Stimulated activated CD4-positive, alpha-beta T cell treated with anti-CD3 and anti-CD28 coated beads, TNF-alpha, amount 100 ng/mL, for 48 hours (primary cell): ENCODE results near the gene LRRC4C.
"Not testable (repeated sequence)": the region's sequence is repeated elsewhere in the genome, so short reads cannot be mapped to it uniquely, and the experiment has no call there.

ENCODE experiments used
- DNase-seq, 3 donors: peaks; one replicate each; pipeline ENCODE4 v3.0.0-alpha.2; 2020; ENCODE audit warnings: low read depth in 3 of 3

LRRC4C gene

DNA sequence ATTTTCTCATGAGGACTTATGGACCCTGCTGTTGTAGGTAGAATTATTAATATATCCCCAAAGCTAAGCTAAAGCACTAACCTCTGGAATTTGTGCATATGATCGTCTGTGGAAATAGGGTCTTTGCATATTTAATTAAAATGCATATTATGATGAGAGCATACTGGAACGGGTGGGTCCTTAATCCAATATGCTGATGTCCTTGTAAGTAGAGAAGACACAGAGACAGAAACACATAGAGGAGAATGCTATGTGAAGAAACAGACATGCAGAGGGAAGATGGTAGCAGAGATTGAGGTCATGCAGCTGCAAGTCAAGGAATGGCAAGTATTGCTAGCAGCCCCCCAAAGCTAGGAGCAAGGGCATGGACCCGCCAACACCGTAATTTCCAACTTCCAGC, 439.2 kb downstream of the LRRC4C start:
- DNase-seq, result no peak

DNA sequence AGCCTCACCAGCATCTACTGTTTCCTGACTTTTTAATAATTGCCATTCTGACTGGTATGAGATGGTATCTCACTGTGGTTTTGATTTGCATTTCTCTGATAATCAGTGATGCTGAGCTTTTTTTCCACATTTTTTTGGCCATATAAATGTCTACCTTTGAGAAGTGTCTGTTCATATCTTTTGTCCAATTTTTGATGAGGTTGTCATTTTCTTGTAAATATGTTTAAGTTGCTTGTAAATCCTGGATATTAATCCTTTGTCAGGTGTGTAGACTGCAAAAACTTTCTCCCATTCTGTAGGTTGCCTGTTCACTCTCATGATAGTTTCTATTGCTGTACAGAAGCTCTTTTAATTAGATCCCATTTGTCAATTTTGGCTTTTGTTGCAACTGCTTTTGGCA, 439.8 kb downstream of the LRRC4C start:
- DNase-seq, result not testable (repeated sequence)

DNA sequence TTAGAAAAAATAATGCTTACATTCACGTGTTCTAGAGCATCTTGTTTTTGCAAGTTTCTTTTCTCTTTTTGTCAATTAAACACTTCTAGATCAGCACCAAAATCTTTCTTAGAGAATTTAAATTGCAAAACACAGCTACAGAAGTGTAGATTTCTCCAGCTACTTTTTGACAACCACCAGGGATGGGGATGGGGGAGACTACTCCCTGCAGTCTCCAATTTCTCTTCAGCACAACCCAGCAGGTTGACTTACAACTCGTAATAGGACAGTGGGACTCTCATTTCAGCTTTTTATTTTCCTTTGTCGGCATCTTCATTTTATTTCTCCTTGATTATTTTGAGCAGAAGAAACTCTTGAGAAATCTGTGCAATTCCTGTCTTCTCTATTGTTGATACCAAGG, 441.2 kb downstream of the LRRC4C start:
- no peak for DNase-seq

DNA sequence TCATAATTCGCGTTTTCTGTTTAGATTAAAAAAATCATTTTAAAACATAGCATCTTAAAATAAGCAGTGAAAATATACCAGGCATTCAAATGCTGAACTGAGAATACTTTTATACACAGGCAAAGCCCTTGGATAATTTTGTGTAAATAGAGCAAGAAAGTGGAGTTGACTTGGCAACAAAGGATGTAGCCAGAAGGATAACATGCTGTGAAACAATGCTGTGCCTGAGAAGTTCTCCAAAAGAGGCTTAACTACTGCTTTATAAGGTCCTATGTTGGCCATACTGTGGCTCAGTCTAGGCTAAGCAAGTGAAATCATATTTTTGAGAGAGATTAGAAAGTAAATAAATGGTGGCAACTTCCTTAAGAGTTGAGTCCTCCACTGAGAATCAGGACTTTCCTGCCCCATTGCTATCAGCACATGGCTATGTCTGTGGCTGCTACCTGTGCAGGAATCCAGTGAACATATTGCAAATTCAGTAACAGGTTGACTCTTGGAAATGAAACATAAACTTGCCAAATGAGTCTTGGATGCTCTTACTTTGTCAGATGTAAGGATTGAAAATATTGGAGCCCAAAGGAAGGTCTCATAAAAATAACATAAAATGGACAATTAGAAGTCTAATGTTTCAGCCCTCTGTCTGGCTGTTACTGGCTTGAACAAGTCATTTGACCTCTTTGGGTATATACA, 448.9 kb downstream of the LRRC4C start:
- DNase-seq, result no peak

DNA sequence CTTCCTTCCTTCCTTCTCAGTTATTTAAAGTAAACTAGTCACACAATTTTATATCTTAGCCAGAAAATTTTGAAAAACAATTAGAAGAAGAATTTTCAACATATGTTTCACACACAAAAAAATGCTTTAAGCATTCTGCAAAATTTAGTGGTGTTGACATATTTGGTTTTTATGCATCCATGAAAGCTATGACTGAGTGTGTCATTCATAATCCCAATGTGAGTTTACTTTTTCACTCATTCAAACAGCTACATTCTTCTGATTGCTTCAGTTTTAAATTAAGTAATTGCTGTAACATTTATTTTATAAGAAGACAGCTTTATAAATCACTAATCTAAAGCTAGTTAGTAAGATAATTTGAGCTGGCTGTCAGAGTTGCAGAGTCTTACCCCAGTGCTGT, 453.5 kb downstream of the LRRC4C start:
- no peak for DNase-seq

DNA sequence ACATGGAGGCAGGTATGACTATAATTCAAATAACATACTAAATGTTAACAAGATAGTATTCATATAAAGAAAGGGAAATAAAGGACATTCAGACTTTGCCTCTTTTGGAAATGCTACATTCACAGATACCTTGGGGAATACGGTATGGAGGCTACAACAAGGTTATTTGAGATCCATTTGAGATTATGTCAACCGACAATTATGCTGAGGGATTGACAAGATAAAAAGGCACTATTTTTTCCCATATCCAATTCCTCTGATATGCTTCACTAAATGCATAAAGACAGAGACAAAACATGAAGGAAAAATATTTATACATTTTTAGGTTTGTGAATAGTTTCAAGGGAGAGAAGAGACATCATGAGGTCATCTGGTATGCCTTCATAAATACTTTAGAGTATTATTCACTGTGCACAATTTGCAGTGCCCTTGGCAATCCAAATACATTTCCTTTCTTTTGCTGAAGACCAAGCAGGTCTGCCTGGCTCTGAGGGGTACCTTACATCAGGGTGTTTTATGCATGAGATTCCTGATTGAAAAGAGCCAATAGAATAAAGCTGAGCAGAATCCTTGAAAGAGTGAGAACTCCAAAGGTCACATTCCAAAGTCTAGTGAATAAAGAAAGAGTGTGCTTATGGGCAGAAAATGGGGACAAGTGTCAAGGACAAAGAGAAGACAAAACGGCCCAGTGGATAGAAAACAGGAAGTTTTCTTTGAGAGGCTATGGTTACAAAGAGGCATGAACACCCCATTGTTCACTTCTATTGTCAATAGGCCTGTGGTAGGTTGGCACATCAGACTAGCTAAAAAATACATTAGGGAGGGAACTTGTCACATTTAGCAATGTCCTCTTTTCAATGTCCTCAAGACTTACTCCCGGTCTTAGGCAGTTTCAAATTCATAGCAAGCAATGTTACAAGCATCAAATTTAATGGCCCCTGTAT, 455.8 kb downstream of the LRRC4C start:
- DNase-seq, result no peak

DNA sequence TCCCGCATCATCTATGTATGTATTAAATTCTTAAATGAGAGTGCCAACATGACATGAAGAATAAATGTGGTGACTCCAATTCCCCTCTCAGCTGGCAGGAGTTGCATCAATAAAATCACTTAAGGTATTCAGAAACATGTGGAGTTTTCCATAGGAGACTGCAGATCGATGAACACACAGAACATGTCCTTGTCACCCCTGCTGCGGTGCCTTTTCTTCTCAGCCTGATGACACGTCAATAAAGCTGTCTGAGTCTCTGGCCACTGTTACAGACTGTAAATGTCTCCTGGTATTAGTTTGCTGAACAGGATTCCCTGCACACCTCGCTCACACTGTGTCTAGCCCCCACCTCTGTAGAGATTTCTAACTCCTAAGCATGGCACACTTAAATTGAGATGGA, 460.5 kb downstream of the LRRC4C start:
- no peak for DNase-seq

DNA sequence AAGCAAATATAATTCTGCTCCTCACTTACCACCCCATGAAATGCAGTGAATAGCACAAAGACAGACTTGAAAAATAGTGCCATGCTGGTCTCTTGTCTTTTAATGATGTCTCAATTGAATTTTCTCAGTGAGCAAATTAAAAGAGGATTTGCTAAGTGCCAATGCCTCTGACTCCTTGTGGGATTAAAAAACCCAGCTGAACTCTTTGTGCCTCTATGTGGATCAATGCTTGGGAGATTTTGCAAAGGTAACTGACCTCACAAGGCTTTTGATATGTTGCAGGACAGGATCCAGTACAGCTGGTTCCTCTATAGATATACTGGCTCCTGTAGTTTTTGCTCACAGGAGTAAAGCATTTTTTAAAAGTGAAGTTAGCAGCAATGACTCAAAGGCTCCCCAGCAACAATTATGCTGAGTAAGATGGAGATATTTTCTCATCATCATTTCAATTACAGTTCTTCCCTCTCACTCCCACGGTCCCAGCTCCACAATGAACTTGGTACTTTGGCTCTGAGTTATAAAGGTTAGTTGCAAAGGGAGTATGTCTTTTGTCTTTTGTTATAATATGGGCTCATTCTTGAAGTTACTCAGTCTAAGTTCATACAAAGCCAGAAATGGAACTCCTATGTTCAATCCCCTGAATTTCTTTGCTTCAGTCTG, 471.5 kb downstream of the LRRC4C start:
- DNase-seq, result no peak

DNA sequence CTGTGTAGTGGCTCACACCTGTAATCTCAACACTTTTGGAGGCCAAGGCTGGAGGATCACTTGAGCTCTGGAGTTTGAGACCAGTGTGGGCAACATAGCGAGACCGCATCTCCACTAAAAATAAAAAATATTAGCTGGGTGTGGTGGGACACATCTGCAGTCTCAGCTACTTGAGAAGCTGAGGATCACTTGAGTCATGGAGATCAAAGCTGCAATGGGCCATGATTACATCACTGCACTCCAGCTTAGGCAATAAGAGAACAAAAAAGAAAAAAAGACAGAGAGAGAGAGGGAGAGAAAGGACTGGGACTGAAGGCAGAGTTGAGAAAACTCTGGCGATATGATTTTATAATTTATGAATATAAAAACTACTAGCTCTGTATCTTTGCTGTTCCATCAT, 473.1 kb downstream of the LRRC4C start:
- DNase-seq, result no peak

DNA sequence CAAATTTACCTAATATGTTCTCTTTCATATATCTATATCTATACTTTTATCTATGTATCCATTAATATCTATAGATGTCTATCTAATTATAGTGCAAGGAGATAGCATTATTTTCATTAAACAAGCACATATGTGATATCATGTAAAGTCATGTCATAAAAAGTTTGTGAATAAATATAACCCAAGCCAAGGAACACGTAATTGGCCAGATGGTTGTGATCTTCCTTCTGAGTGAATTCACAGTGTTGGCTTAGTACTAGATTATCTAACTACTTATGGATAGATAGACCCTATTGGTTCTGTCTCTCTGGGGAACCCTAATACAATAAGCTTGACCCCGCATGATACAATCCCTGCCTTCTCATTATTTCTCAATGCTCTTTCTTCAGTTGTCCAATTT, 484.4 kb downstream of the LRRC4C start:
- no peak for DNase-seq

DNA sequence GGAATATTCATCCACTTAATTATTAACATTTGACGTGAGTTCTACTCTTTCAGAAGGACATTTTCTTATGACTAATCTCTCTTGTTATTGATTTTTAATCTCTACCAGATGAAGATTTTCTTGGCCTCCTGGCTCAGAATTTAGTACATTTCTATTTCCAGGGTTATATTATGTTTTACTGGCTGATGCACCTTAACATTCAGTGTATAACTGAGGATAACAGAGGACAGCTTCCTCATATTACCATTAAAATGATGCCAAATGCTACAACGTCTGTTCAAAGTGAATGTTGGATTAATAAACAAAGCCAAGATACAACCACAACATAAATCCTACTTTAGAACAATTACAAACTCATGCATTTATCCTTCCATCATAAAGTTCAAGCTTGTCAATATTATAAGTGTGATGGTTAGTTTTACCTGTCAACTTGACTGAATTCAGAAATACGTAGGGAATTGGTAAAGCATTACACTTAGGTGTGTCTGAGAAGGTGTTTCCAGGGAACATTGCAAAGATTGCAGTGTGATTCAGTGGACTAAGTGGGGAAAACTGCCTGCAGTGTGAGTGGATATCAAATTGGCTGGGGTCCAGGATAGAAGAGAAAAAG, 485.2 kb downstream of the LRRC4C start:
- DNase-seq, result no peak

DNA sequence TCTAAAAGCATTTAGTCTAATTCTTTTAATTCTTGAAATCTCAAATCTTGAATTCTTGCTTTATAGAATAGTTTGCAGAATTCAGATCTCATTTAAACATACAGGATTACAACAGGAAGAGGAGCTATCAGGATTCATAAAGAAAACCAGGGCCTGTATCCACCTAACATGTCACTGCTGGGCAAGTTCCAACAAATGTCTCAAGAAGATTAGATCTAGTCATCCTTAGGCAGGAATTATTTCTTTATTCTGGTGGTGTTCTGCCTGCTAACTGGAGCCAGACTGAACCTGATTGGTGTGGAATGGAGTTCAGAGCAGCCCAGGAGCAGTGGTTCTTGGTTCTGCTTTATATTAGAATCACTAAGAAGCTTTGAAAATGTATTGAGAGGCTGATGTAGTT, 500.7 kb downstream of the LRRC4C start:
- DNase-seq, result no peak

DNA sequence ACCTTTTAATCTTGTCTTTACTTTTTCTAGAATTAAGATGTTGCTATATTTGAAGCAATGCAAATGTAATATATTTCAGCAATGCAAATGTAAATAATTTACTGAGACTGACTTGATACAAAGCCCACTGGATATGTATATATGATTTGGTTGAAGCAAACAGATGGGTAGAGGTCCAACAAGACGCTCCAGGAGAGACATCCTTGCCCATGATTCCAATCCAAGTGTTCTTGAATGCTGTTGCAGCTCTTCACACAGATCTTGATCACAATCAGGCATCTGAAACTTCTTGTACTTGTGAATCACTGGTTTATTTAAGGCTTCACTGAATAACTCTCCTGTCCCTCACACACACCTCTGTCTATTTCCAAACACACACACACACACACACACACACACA, 507.0 kb downstream of the LRRC4C start:
- DNase-seq, result no peak

DNA sequence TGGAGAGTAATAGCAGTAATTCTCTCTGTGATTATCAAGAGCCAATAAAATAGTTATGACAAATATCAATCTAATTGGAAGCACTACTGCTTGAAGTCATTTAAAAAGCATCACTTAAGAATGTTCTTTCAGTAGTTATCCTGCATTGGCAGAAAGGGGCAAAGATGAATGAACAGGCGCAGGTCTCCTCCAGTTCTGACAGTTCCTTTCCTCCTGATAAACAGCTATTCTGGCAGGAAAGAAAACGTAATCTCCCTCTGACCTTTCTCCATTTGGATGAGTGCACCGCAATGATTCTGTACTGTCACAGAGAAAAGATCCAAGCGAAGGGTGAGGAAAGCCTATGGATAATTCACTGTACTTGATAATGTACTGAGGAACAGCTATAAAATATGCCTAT, 521.5 kb downstream of the LRRC4C start:
- no peak for DNase-seq

DNA sequence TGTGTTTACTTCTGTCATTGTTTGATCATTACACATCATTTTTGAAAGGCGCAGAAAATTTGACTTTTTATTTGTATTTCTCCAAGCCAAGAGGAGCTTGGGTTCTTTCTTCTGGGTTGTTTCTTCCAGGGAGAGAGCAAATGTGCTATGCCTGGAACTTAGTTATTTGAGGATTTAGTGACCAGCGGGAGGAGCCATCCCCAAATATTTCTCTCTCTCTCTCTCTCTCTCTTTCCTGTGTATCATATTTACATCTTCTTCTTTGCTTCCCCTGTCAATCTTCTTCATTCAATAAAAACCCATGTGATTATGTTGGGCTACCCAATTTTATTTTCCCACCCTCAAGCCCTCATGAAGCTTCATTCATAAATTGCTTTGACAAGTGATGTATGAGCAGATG, 534.5 kb downstream of the LRRC4C start:
- DNase-seq, result no peak

DNA sequence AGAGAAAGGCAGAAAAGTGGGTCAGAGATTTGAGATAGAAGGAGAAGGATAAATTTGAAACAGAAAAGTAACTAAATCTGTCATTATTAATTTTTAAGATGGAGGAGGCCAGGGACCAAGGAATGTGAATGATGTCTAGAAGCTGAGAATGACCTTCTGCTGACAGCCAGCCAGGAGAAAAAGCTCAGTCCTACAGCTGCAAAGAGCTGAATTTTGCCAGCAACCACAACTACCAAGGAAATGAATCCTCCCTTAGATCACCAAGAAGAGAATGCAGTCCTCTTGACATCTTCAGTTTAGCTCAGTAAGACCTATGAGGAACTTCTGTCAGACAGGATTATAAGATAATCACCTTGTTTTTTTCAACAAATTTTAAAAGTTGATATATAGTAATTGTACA, 538.2 kb downstream of the LRRC4C start:
- no peak for DNase-seq

DNA sequence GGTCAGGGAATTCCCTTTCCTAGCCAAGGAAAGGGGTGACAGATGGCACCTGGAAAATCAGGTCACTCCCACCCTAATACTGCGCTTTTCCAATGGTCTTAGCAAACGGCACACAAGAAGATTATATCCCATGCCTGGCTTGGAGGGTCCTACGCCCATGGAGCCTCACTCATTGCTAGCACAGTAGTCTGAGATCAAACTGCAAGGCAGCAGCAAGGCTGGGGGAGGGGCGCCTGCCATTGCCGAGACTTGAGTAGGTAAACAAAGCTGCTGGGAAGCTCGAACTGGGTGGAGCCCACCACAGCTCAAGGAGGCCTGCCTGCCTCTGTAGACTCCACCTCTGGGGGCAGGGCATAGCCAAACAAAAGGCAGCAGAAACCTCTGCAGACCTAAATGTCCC, 548.7 kb downstream of the LRRC4C start:
- not testable (repeated sequence) for DNase-seq

DNA sequence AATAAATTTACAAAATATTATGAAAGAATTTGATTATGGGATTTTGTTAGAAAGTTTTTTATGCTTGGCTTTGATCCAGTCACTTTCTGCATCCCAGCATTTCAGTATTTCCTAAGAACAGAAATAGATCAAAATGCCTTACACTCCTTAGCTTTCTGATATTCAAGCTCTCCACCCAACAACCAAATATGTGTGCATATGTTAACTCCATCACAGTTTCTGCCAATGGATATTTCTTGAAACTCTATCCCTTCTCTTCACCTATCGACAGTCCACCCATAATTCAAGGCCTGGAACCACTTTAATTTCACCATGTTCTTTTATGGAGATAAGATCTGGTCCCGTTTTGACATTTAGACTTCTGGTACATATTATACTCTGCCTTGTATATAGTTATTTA, 565.0 kb downstream of the LRRC4C start:
- no peak for DNase-seq

DNA sequence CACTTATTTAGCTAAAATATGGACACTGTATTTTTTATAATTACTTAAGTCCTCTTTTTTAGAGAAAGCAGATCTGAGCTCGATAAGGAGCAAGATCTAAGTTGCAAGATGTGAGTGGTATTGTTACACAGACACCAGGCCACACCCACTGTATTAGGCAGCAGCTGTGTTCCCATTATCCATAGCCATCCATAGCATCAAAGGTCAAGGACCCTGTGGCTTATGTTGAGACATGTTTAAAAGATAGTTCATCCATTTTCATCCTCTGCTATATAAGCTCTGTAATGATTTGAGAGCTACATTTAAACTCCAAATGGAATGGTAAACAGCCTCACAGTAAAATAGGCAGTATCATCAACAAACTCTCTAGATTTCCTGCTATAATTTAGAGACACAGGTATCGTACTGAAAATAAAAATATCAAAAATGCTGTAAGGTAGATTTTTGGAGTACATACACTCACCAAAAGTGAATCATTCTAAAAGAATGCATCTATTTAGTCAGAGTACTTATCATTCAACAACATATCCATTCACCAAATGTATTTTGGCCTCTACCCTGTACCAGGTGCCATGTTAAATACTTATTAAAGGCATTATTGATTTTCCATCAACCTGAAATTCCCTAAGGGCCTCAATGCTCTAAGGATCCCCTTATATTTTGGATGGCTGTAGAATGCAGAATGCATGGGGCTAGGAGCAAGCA, 574.0 kb downstream of the LRRC4C start:
- no peak for DNase-seq

DNA sequence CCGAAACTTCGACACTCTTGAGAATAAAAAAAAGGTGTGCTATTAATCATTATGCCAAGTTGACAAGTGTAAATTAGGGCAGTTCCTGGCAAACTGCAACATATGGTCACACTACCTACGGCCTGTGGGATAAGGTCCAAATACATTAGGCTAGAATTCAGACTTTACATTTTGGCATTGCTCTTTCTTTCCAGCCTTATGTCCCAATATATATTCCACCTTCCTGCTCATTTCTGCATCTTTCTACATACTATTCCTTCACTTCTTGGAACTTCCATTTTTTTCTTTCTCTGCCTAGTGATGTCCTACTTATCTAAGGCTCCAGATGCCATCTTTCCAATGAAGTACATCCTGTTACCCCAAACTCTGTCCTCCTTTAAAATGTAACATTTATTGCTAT, 577.2 kb downstream of the LRRC4C start:
- no peak for DNase-seq

DNA sequence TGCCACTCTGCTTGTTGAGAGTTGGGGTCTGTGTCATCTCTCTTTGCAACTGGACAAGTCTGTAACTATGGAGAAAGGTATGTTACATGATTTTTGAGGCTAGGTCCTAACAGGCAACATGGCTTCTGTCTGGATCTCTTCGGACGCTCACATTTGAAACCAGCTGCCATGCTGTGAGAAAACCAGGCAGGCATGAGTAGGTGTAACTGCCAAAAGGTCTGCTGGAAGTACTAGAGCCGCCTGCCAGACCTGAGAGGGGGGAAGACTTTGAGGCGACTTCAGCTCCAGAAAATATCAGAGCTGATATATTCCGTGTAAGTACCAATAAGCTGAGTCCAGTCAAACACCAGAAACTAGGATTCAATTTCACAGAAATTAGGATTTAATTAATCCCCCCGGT, 579.5 kb downstream of the LRRC4C start:
- DNase-seq, result no peak

DNA sequence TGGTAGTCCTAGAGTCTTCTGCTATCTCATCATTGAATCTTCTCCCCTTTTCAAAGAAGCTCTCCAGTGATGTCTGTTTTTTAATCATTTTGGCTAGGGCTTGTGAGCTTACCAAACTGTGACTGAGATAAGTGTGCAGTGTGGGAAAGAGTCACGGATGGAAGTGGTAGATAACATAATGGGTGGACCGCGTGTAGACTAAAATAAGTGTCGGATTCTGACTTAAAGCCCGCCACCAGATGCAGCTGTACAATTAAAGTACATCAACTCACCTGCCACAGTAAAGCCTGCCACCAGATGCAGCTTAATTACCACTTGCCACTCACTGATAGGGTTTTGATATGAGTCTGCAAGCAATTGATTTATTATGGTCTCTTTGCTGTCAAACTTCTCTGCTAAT, 581.5 kb downstream of the LRRC4C start:
- no peak for DNase-seq
